DMS53 treated with DMSO at 0.1 percent for 48 hours (cell line): Measurements from ENCODE around the gene DTX2.
"Not testable (repeated sequence)": the region's sequence is repeated elsewhere in the genome, so short reads cannot be mapped to it uniquely, and the experiment has no call there.

Source experiments
- DNase-seq: peaks from one replicate; lab custom pipeline; 2025; ENCODE audit not compliant: unreplicated experiment; lab: John Stamatoyannopoulos, UW

Gene DTX2

DNA sequence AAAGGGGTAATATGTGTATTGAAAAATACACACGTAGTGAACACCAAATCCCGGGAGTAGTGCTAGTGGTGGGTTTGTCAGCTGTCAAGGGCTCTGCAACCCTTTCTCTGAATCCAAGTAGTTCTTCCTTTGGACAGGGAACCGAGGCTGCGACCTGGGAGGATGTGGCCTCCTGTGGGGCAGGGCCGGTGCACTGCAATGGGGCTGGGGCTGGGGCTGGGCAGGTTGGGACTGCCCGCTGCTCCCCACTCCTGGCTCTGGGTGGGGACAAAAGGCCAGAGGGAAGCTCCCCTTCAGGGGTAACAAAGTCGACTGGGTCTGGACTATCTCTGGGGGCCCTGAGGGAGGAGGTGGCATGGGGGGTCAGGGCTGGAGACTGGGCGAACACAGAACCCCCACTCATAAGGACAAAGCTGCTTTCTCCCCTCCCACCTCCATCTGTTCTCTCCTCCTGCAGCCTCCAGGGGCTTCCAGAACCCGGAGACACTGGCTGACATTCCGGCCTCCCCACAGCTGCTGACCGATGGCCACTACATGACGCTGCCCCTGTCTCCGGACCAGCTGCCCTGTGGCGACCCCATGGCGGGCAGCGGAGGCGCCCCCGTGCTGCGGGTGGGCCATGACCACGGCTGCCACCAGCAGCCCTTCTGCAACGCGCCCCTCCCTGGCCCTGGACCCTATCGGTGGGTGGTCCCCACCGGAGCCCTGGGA lies 49.8 kb downstream of the DTX2 start:
- not testable (repeated sequence) for DNase-seq

DNA sequence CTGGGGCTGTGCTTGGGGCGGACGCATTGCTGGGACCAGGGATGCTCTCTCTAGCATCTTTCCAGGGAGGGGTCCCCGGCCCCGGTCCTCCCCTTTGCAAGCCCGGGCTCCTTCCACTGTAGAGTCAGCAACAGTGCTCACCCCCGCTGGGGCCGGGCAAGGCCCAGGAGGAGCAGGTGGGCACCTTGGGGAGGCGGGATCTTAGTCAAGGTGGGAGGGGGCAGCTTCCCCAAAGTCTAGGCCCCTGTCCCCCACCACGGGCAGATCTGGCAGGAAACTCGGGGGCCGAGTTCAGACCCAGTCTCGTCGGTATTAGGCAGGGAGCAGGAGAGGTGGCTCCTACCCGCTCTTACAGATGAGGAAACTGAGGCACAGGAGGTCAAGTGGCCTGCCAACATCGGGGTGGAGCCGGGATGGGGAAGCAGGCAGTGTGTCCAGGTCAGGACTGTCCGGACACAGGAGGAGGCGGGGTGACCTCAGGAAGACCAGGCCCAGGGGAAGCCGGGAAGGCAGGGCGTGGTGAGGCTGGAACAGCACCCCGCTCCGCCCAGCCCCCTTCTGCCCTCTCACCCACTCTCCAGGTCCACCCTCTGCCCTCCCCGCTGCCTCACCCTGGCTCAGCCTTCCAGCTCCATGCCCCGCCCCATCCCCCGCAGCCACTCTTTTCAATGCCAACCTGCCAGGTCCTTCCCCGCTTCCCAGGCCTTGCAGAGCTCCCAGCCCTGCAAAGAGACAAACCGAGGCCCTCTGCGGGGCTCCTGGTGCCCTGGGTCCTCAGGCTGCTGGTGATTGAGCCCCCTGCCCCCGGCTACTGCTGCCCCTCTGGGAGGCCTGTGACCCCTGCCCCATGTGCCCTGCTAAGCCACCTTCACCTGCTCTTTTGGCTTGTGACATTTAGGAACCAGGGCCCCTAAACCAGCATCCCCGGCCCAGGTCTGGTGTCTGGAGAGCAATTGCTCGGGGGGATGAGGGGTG lies 50.7 kb downstream of the DTX2 start:
- not testable (repeated sequence) for DNase-seq

DNA sequence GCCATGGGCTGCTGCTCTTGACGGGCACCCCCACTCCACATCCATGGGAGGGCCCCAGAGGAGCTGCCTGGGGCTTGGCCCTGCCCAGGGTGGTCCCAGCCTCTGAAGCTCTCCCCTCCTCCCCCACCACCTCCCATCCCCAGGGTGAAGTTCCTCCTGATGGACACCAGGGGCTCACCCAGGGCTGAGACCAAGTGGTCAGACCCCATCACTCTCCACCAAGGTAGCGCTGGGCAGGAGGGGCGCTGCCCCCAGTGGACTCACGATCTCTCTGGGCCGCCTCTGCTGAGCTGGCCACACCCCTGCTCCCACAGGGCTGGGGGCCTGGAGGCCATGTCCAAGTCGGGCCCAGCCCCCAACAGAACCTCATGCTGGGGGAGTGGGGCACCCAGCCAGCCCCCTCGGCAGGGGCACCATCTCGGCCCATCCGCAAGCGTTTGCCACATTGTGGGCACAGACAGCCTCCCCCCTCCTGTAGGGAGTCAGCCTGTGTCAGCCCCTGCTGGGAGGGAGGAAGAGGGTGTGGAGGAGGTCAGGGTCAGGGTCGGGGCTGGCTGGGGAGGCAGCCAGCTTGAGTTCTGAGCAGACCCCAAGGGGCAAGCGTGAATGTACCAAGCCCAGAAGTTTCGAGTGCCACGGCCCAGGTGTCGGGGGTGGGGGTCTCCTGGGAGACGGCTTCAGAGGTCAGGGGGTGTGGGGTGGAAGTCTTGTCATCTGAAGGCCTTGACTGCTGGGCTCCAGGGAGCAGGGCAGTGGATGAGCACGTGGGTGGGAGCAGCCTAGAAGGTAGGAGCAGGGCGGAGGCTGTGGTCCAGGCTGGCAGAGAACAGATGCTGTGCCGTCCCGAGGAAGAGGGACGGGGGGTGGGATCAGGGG lies 51.7 kb downstream of the DTX2 start:
- DNase-seq: no peak

DNA sequence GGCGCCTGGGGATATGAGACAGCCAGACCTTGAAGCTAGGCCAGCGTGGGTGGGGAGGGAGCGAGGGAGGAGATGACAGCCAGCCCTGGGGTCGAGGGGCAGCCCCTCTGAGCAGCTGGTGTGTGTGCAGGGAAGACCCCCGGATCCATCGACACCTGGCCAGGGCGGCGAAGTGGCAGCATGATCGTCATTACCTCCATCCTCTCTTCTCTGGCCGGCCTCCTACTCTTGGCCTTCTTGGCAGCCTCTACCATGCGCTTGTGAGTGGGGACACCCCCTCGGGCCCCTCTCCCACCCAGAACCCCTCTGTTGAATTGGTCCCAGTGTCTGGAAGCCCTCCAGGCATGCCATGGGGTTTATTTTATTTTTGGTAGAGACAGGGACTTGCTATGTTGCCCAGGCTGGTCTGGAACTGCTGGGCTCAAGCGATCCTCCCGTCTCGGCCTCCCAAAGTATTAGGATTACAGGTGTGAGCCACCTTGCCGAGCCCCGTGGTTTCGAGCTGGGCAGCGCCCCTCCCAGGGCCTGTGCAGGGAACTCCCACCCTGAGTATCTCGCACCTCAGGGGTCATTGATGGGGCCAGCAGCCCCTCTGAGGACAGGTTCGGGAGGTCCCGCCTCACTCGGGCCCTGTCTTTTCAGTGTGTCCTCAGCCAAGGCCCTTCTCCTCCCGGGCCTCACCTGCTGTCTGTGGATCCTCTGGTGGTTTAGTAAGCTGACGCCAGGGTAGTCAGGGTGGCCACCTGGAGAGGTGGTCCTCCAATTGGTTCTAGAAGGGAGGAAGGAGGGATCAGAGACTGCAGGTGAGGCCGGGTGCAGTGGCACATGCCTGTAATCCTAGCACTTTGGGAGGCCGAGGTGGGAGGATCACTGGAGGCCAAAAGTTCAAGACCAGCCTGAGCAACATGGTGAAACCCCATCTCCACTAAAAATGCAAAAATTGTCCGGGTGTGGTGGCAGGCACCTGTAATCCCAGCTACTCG lies 52.6 kb downstream of the DTX2 start:
- no peak for DNase-seq

DNA sequence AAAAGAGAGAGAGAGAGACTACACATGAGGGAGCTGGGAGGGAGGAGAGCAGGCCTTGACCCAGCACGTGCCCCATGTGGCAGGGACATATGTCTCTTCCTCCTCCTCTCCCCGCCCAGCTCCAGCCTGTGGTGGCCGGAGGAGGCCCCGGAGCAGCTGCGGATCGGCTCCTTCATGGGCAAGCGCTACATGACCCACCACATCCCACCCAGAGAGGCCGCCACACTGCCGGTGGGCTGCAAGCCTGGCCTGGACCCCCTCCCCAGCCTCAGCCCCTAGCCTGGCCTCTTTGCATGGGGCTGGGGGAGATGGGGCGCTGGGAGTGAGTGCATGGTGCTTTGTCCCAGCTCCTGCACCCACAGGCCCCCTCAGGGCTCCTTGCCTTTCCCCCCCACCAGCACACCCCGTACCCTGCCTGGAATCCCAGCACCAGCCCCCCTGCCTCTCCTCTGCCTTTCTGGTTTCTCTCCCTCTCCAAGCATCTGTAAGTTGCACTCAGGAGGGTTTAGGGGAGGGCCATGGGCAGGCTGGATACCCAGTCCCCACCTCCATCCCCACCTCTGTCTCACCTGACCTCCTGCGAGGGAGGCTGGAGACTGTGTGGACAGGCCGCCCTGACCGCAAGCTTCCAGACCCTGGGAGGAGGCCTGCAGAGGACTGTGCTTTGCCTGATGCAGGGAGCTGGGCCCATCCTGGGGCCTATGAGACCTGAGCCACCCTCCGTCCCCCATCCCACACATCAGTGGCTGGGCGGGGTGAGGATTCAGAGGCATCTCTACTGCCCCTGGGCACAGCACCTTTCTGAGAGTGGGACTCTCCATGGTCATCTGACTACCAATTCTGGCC lies 53.6 kb downstream of the DTX2 start:
- DNase-seq: no peak

DNA sequence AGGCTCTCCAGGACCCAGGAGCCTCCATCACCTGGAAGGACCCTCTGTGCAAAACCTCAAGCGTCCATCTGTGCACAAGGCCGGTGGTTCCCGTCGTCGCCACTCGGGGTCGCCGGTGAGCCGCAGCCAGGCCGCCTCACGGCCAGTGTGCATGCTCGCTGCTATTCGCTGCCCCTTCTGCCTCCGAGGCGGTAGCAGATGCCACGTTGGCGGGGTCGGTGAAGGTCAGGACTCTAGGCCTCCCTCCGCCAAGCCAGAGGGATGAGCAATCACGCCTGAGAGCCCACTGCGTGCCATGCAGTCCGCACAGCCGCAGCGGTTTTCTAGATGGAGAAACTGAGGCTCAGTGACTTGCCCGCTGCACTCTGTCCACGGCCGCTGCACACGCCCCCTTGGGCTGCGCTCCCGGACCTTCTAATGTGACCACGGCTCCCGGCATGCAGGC lies 54.5 kb downstream of the DTX2 start:
- no peak for DNase-seq

DNA sequence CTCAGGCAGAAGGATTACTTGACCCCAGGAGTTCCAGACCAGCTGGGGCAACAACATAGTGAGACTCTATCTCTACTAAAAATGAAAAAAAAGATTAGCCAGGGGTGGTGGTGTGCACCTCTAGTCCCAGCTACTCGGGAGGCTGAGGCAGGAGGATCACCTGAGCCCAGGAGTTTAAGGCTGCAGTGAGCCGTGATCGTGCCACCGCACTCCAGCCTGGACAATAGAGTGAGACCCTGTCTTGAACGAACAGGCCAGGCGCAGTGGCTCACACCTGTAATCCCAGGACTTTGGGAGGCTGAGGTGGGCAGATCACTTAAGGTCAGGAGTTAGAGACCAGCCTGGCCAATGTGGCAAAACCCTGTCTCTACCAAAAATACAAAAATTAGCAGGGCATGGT lies 55.4 kb downstream of the DTX2 start:
- DNase-seq: not testable (repeated sequence)

DNA sequence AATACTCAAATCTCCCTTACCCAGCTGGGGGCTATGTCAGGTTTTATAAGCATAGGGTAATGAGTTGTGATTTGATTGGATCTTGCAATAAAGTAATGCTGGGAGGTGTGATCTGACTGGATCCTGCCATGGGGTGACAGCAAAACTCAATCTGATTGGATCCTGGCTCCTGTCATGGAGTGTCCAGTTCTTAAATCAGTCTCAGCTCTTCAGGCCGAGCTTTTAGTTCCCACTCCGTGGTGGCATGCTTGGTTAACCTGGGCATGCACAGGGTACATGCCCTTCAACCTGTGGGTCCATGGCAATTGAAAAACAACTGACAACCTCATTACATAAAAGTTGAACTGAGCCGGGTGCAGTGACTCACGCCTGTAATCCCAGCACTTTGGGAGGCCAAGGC lies 64.7 kb downstream of the DTX2 start:
- not testable (repeated sequence) for DNase-seq

DNA sequence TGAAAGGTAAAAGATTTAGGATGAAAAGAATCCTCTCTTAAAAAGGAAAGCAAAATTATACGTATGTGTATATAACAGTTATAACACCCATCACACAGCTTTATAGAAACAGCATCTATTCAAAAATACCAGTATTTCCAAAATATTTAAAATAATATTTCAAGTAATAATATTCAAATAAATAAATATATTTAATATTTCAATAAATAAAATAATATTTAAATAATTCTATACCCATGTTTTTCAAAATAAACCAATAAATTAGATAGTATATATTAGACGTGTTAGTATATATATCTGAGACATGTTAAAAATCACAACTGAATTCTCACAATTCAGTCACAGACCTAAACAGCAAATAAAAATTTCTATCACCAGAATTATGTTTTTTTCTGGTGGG lies 70.1 kb downstream of the DTX2 start:
- not testable (repeated sequence) for DNase-seq

DNA sequence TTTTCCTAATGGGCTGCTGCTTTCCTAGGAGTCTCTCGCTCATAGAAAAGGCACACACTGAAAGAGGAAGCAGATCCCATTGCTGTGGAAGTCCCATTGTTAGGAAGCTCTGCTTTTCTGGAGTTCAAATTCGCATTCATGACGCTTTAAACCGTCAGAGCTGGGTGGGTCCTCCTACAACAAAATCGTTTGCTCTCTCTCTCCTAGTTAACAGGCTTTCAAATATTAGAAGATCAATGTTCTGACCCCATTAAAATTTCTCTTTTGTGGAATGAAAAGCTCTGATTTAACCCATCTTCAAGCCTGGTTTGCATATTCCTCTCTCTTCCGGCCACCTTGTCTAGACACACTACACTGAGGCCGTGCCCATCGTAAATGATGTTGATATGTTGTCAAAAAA lies 81.7 kb downstream of the DTX2 start, which contains the start of gene SPDYE16:
SPDYE16 (minus strand) TSS at position 101 of the 400 bp plus-strand sequence. CDS start 1,838 bp downstream, outside the sequence.
- DNase-seq: not testable (repeated sequence)

DNA sequence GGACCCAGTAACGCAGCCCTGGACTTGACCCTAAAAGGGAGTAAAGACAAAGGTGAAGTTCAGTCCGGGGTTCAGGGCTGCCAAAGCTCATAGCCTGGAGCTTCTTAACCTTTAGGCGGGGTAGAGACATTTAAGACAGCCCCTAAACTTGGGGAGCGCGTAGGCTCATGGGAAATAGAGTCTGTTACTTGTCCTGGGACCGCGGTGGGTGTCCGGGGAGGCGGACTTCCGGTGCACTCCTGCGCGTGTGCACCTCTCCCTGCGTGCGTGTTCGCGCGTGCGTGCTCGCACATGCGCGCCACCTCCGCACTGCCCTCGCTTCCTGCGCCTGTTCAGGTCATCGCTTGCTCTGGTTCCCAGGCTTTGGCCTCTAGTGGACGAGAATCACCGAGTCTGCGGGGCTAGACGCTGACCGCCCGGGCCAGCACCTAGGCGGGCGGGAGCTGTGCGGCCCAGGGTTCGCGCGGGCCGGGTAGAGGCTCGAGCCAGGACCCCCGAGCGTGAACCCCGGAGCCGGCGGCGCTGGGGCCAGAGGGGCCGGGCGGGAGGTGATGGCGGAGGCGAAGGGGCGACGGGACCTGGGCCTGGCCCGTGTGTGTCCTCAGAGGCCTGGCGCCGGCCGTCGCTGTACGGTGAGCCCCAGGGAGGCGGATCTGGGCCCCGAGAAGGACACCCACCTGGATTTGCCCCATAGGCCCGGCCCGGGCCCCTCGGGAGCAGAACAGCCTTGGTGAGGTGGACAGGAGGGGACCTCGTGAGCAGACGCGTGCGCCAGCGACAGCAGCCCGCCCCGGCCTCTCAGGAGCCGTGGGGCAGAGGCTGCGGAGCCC lies 87.7 kb downstream of the DTX2 start:
- DNase-seq: peak; percentile 78

DNA sequence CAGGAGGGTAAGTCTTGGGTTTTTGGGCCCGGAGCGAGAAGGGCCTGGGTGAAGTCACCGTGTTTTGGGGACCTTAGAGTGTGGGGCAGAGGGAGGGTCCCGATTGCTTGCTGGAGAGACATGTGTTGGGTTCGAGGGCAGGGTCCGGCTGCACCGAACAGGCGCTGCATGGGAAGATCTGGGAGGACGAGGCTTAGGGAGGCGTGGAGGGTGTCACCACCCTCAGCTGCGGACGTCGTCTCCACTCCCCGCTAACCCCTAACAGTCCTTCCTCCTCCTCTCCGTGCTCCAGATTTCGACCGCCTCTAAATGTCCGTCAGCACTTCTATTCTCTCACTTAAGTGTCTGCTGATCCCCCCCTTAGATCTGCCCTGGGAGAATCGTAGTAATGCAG lies 88.3 kb downstream of the DTX2 start:
- DNase-seq: not testable (repeated sequence)

DNA sequence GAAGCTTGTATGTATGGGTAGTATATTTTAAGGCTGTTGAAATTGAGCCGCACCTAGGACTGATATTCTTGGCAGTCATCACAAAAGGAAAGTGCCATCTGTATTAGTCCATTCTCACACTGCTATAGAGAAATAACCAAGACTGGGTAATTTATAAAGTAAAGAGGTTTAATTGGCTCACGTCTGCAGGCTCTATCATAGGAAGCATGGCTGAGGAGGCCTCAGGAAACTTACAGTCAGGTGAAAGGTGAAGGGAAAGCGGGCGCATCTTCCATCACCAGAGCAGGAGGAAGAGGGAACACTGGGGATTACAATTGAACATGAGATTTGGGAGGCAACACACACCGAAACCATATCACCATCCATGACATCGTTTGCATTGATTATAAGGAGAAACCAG lies 90.5 kb downstream of the DTX2 start:
- DNase-seq: not testable (repeated sequence)
